ENCODE data around the gene DHRS3. TPM values are rescaled to one million over a fixed set of nuclear protein-coding genes. Genes with fewer than 3 reads are reported as not detected.

Gene DHRS3
- total and polyA plus RNA-seq, 10 of the 15 experiments (the other 5 are each of a cell fraction or from before 2014, with no cell fraction given) = 0.23 to 29.7 (median 1.2) TPM

DNA sequence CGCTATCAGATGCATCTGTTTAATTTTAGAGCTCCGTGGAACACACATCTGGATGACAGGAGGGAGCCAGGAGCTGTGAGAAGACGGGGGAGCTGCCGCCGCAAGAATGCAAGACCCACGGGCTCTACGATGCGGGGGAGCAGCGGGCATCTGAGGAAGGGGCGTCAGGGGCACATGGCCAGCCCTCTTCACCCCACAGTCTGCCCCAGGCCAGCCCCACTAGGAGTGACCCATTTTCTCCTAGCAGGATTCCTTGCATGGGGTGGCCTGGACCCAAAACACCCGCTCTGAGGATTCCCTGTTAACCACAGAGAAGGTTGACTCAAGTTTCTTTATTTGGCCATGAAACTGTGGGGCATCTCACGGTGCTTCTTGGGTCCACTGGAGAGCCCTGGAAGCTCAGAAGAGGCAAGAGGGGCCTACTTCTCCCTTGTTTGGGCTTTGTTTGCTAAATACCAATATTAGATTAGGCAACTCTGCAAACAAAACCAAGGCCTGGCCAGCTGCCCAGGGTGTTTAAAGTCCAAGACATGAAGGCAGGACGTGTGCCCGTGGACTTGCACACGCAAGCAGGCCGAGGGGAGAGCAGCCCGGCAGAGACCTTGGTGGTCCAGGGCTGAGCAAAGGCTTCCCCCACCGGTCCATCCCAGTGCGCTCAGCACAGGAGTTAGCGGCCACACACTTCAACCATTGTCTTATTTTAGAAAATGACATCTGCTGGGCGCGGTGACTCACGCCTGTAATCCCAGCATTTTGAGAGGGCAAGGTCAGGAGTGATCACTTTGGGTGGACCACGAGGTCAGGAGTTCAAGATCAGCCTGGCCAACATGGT is 89.8 kb downstream of the DHRS3 start:
- DNase-seq (ENCODE audit: low read depth, low spot score) (no peak), ATAC-seq (no peak), FAIRE-seq (no peak)
- Histone ChIP-seq H3K79me2 (ENCODE audit: control insufficient read depth, insufficient read depth, low read length) (no peaks in the 10 kb centered on the region), H3K36me3 (ENCODE audit: control insufficient read depth in 2 of 2, insufficient read depth in 2 of 2, low read length in 1 of 2) (no peaks in the 10 kb centered on the region), H3K9me3 (replicated peaks; ENCODE audit: control insufficient read depth, insufficient read depth, low read length) (no peaks in the 10 kb centered on the region; the same call in 2 of the 3 replicates), H3K27me3 (replicated peaks in 1 of 2; ENCODE audit: control insufficient read depth in 2 of 2, insufficient read depth in 2 of 2, low read length in 1 of 2) (no peaks in the 10 kb centered on the region), H4K20me1 (ENCODE audit: control insufficient read depth, insufficient read depth) (no peaks in the 10 kb centered on the region), H3K4me3 (no peak overlapping the region), H3K4me1 (ENCODE audit: control insufficient read depth, insufficient read depth, low read length) (no peaks in the 10 kb centered on the region), H2AFZ (ENCODE audit: control insufficient read depth, low read depth, low read length) (no peak overlapping the region), H3K4me2 (ENCODE audit: control insufficient read depth, insufficient read depth) (no peak overlapping the region), H3K27ac (ENCODE audit: control insufficient read depth, insufficient read depth) (no peak overlapping the region), H3K9ac (ENCODE audit: control insufficient read depth, insufficient read depth, low read length) (no peak overlapping the region)
- SMC1A ChIA-PET (ENCODE audit: uncharacterized antibody, unreplicated experiment) = no interaction called here
- BruUV-seq (replicated peaks) = no TSS peak
- RAD21 ChIA-PET (ENCODE audit: unreplicated experiment) = no interaction called here
- intact Hi-C loops (cut with micrococcal nuclease; ENCODE audit: unreplicated experiment) (no loop called here), in situ Hi-C loops (cut with MboI) (loop anchor here (25.0 kb wide), 1 partner anchor 709 kb away; the partner anchor contains the start of gene PRAMEF18)
- 57% methylated on average over 24 of the region's 24 CpGs for WGBS (ENCODE audit: insufficient coverage, insufficient replicate concordance, low lambda C conversion rate, missing lambda C conversion rate)
- CTCF ChIA-PET = no interaction called here
- POLR2A ChIA-PET = no interaction called here
- no peak for TF ChIP-seq TAF1 (IDR thresholded peaks at IDR 0.05; ENCODE audit: borderline replicate concordance, low read depth, low read length)
- no peak for TF ChIP-seq ZNF384 (IDR thresholded peaks at IDR 0.05; ENCODE audit: borderline replicate concordance, low read depth, low read length)
- TF ChIP-seq, protein P1, sequence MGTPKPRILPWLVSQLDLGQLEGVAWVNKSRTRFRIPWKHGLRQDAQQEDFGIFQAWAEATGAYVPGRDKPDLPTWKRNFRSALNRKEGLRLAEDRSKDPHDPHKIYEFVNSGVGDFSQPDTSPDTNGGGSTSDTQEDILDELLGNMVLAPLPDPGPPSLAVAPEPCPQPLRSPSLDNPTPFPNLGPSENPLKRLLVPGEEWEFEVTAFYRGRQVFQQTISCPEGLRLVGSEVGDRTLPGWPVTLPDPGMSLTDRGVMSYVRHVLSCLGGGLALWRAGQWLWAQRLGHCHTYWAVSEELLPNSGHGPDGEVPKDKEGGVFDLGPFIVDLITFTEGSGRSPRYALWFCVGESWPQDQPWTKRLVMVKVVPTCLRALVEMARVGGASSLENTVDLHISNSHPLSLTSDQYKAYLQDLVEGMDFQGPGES (IDR thresholded peaks at IDR 0.05) = no peak
- TF ChIP-seq NFYA (IDR thresholded peaks at IDR 0.05; ENCODE audit: borderline replicate concordance, low read depth, low read length) = no peak
- no peak for TF ChIP-seq ZNF622 (IDR thresholded peaks at IDR 0.05)
- no peak for TF ChIP-seq FOS (IDR thresholded peaks at IDR 0.05; ENCODE audit: borderline replicate concordance, extremely low read depth, insufficient read length)
